OCI-LY3 (cell line): ENCODE data around the gene AUTS2.

Experiments
- EZH2phosphoT487 ChIP-seq: fragments of 200-600 bp; shearing (Covaris generic); IDR thresholded peaks from 2 replicates; pipeline ENCODE4 v1.6.1; 2018; ENCODE audit warnings: antibody characterized with exemption, mixed run types, low read depth
- TF ChIP-seq, protein P1 (sequence below): fragments of 200-600, 300-600 bp; sonication (generic); IDR thresholded peaks from 2 replicates; pipeline ENCODE4 v1.5.1; 2014; ENCODE audit warnings: antibody characterized with exemption, low read length, low read depth

- TF ChIP-seq, protein P1, sequence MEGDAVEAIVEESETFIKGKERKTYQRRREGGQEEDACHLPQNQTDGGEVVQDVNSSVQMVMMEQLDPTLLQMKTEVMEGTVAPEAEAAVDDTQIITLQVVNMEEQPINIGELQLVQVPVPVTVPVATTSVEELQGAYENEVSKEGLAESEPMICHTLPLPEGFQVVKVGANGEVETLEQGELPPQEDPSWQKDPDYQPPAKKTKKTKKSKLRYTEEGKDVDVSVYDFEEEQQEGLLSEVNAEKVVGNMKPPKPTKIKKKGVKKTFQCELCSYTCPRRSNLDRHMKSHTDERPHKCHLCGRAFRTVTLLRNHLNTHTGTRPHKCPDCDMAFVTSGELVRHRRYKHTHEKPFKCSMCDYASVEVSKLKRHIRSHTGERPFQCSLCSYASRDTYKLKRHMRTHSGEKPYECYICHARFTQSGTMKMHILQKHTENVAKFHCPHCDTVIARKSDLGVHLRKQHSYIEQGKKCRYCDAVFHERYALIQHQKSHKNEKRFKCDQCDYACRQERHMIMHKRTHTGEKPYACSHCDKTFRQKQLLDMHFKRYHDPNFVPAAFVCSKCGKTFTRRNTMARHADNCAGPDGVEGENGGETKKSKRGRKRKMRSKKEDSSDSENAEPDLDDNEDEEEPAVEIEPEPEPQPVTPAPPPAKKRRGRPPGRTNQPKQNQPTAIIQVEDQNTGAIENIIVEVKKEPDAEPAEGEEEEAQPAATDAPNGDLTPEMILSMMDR = no peak
- no peak for TF ChIP-seq EZH2phosphoT487
Observed at GRCh38 chr7:70132226-70132851, 534.1 kb downstream of the AUTS2 start.
